LoVo (cell line): Measurements from ENCODE around the gene OR1F1.
A peak's percentile ranks its signal among the peaks of the same experiment; 100 is the strongest.
"Not testable (repeated sequence)": the region's sequence is repeated elsewhere in the genome, so short reads cannot be mapped to it uniquely, and the experiment has no call there.

Source experiments
- DNase-seq: peaks from one replicate; pipeline ENCODE4 v3.0.0-alpha.2; 2016; ENCODE audit warnings: low spot score

OR1F1 gene

DNA sequence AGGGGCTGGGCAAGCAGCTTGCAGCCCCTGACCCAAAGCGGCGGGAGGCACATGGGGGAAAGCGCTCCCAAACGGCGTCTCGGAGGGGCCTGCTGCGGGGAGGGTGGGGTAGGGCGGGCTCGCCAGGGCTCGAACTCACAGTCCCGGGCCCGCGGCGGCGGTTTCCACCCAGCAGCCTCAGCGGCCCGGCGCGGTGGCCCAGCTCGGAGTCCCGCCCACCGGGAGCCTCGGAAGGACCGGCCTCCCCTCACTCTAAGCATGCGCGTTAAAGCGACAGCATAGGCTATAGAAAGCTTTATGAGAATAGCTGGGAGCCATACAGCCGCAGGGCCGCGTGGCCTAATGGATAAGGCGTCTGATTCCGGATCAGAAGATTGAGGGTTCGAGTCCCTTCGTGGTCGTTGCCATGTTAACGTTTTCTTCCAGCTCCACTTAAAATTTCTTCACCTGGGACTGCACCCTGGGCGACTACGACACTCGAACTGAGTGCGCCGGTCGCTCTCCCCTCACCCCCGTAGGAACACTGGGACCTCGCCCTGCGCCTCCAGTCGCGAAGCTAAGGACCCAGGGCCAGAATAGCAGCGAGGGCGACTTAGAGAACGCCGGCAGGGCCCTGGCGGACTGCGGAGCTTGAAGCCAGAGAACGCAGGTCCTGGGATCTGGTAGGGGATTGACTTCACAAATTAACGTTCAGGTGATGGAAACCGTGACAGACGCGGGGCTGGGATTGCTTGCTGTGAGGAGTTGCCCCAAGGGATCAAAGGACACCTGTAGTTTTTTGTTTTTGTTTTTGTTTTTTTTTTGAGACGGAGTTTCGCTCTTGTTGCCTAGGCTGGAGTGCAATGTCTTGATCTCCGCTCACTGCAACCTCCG, 37.4 kb upstream of the OR1F1 start:
- peak; percentile 95 for DNase-seq

DNA sequence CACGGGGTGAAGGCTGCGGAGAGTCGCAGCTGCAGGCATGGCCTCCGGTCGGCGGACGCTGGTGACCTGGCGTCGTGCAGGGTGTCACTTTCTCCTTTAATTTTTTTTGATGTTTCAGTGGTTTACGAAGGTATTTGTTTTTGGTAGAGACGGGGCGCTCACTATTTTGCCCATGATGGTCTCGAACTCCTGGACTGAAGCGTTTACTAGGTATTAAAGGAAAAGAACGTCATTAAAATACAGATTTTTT, 36.1 kb upstream of the OR1F1 start:
- DNase-seq = peak; percentile 53

DNA sequence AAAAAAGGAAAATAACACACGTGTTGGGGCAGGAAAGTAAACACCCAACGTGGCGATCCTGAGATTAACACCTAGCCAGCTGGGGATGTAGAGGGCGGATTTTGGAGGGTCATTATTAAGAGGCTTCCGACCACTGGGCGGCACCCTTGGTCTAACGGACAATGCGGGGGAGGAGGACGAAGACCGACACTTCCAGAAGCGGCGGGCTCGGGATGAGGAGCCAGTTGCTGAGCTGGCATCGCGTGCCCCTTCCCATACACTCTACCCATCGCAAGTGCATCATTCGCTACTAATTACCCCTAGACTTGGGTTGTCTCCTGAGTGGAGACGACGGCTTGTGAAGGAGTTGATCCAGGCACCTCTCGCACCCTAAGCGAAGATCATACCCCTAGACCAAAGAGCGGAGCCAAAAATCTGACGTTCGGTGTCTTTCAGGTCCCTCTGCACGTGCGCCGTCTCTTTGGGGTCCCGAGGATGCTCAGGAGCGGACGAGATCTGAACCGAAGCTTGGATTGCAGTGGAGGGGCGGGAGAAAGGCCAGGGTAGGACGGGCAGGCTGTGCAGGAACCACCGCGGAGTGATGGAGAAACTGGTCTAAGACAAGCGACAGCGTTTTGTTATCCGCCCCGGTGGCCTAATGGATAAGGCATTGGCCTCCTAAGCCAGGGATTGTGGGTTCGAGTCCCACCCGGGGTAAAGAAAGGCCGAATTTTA, 35.6 kb upstream of the OR1F1 start:
- peak; percentile 89 for DNase-seq

DNA sequence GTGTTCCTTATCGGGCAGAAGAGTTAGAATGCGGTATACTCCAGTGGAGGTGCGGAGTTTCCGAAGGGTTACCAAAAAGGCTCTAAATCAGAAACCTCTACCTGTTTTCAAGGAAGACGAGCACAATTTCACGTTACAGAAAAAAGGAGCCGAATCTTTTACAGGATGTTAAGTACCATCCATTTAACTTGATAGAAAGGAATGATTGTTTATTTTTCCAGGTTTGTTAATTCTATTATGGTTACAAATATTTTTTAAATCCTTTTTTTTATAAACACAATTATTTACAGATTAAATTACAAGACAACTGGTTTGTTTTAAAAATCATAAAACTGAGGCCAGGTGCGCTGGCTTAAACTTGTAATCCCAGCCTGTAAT, 35.0 kb upstream of the OR1F1 start:
- no peak for DNase-seq

DNA sequence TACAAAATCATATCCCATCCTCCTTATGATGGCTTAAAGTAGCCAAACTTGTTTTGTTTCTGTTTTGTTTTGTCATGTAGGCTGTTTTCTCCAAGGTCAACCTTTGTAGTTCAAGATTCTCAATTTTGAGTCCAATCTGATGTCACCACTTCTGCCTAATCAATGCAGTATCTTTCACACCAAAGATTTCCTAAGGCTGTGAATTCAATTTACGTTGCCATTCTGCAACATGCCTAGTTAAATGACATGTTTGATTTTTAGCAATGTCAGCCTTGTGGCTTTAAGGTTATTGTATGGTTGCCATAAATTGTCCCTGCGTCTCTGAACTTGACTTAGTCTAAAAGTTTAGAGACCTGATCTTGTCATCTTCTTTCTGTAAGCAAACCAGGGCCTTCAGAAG, 32.8 kb upstream of the OR1F1 start:
- DNase-seq = no peak

DNA sequence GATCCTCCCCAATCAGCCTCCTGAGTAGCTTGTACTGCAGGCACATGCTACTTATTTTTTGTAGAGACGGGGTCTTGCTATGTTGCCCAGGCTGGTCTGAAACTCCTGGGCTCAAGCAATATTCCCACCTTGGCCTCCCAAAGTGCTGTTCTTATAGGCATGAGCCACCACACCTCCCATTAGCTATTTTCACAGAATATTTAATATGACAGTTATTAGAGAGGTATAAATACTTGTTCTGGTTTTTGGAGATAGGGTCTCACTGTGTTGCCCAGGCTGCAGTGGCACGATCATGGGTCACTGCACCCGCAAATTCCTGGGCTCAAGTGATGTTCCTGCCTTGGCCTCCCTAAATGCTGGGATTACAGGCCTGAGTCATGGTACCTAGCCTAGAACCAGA, 32.0 kb upstream of the OR1F1 start:
- DNase-seq = no peak

DNA sequence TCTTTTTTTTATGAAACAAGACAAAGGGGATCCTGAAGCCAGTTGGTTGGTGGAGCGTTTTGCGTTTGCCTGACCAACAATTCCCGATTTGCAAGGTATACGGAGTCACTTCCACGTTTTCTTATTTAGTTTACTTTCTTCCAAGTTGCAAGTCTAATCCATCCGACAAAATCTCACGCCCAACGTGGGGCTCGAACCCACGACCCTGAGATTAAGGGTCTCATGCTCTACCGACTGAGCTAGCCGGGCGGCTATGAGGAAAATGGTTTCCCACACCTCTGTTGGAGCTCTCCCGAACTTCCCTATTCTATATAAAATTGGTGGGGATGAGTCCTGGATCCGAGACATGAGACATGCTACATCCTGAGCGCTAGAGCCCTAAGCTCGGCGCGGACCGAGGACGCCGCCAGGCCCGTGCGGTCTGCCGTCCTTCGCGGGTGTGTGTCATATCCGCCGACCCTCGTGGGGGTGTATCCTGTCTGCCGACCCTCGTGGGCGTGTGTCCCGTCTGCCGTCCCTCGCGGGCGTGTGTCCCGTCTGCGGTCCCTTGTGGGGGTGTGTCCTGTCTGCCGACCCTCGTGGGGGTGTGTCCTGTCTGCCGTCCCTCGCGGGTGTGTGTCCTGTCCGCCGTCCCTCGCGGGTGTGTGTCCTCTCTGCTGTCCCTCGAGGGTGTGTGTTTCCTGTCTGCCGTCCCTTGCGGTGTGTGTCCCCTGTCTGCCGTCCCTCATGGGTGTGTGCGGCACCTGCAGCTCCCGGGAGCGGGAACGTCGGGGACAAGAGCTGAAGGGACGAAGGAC, 30.6 kb upstream of the OR1F1 start:
- DNase-seq = peak; percentile 59

DNA sequence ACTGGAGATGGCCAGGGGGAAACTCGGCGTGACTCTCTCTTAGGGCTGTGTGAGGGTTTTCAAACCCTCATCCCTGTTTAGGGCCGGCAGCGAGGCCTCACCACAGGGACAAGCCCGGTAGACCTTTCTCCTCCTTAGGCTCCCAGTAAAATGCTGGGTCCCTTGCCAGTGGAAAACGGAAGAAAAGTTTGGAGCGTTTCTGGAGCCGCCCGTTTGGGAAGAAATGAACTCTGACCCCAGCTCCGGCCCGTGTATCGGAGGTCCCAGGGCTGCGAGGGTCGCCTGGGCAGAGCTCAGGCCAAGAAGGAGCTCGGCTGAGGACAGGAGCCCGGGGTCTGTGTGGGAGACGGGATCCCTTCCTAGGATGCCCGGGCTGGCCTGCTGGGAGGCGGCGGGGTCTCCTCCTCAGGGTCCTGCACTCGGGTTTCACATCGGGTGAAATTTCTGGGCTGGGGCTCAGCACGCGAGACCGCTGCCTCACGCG, 29.9 kb upstream of the OR1F1 start:
- peak; percentile 17 for DNase-seq

DNA sequence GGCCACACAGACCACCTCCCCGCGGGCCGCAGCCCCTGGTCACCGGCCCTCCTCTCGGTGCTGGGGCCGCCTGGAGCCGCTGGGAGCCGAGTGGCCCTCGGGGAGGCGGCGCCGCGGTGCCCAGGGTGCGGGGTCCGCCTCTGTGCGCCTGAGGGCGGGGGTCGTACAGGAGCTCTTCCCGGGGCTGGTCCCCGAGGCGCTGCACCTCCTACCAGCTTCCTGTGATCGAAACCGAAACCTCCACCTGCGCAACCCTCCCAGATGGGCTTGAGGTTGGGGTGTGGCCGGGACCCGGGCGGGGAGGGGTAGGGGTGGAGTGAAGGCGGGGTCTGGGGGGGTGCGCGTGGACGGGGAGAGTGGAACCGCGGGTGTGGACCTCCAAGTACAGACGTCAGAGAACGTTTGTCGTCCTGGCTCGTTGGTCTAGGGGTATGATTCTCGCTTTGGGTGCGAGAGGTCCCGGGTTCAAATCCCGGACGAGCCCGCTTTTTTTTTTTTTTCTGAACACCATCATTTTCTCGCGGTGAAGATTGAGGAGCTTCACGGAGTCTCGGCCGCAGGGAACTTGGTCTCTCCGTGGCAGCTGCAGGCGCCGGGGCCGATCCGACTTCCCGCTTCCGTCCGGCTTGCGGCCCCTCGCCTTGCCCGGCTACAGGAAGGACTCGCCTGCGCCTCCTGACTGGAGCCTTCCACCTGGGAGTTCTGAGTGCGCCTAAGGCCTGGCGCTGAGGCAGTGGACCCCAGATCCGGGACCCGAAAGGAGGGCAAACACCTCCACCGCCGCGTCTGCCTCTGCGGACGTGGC, 29.3 kb upstream of the OR1F1 start:
- DNase-seq = peak; percentile 92

DNA sequence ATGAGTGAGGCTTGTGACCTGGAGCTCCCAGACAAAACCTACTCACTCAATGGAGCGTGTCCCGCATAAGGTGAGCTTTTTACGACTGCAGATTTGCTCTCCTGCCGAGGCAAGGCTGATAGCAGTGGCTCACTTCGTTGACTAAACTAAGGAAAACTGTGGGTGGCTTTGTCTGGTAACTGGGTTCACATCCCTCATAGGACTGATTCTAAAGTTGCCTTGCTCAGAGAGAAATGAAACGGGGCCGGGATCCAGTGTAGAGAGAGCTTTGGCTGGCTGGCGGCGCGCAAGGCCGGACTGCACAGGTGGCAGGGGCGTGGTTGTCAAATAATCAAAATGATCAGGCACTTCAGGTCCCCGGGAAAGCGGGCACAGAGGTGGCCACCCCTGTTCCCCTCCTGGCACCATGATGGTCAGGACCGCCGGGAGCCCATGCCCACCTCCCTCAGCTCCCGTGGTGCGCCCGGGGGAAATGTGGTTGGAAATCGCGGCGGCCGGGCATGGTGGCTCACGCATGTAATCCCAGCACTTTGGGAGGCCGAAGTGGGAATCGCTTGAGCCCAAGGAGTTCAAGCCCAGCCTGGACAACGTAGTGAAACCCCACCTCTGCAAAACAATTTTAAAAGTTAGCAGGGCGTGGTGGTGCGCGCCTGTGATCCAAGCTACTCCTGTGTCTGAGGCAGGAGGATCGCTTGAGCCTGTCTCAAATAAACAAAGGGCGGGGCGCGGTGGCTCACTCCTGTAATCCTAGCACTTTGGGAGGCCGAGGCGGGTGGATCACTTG, 26.6 kb upstream of the OR1F1 start:
- peak; percentile 58 for DNase-seq

DNA sequence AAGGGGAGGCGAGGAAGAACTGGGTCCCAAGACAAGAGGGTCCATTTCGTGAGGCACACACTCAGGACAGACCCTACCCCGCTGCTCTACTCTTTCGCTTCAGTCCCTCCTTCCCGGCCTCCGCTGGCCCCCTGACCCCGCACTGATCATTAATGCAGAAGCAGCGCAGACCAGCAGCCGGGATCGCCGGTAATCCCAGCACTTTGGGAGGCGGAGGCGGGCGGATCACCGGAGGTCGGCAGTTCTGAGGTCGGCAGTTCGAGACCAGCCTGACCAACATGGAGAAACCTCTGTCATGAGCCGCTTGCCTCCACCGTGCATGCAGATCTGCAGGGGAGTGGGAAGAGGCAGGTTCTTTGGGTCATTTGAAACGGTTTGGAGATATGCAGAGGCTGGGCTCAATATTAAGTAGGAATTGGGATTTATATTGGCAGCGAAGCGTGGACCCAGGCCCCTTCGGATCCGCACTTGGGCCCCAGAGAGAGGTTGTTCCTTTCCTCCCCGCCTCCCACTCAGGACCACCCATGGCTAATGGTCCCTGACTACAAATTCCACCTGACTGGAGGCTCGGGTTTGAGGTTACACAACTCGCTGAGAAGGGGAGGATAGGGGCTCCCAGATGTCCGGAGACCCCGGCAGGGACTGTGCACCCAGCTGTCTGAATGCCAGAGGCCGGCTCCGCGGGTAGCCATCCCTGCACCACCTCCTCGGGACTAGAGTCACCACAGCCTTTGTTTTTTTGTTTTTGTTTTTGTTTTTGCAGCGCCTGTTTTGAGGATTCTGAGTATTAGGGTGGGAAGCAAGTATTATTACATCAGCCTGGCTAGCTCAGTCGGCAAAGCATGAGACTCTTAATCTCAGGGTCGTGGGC, 23.6 kb upstream of the OR1F1 start:
- no peak for DNase-seq

DNA sequence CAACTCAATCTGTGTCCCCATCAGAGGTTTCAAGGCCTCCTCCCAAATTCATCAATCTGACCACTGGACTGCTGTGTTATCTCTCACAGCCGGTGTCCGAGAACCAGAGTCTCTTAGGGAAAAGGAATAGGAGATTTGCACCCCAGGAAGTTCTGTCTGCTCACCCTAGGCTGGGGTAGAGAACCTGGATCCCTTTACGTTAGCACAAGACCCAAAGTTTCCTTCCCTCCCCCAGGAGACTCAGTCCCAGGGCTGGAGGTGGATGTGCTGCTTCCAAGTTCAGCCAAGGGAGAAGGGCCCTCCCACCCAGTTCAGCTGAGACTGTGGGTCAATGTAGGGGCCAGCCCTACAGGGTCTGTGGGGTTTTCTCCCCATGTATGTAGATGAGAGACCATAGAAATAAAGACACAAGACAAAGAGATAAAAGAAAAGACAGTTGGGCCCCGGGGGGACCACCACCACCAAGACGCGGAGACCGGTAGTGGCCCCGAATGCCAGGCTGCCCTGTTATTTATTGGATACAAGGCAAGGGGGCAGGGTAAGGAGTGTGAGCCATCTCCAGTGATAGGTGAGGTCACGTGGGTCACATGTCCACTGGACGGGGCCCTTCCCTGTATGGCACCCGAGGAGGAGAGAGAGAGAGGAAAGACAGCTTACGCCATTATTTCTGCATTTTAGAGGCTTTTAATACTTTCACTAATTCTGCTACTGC, 22.7 kb upstream of the OR1F1 start:
- DNase-seq = no peak

DNA sequence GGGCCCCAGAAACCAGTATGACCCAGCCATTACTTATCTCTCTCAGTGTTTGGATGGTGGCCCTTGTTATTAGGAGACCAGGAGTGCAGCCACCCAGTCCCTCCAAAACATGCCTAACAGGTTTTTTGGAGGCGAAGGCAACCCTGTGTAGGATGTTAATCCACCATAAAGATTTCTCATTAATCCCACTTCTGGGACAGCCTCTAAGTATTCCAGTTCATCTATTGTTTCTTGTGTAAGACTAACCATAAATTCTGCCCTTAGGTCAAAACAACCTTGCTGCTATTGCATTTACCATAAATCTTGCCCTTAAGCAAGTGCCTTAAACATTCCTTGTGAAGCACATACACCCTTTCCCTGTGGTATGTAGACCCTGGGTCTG, 21.5 kb upstream of the OR1F1 start:
- DNase-seq = no peak

DNA sequence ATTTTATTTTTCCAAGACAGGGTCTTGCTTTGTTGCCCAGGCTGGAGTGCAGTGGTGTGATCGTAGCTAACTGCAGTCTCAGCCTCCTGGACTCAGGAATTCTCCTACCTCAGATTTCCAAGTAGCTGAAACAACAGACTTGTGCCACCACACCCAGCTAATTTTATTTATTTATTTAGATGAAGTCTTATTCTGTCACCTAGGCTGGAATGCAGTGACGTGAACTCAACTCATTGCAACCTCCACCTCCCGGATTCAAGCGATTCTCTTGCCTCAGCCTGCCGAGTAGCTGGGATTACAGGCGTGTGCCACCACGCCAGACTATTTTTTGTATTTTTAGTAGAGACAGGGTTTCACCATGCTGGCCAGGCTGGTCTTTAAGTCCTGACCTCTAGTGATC, 19.3 kb upstream of the OR1F1 start:
- DNase-seq = not testable (repeated sequence)

DNA sequence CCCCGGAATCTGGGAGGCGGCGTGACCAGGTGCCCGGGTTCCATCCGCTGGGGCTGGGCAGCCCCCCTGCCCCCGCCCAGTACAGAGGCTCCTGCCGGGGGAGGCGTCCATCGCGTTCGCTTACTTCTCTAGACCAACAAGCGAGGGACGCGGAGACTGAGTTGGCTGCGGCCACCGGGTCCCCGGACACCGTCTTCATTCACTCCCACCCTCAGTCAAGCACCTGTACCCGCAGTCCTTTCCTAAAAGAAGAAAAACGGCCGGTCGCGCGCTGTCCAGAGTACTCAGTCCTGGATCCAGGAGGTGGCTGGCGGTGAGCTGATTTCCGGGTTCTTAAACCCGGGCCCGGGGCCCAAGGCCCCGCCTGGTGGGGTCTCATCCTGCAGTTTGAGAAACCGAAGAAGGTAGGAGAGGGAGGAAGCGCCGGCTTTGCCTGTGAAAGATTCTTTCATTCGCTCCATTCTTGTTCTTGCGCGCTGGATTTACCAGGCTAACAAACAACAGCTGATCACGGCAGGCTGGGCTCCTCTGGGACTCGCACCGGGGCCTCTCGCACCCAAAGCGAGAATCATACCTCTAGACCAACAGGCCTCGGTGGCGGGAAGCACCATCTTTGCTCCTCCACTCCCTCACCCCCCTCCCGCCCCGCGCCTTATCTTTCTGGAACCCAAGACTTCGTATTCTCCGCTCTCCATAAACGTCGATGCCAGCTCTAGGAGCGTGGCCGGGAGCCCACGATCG, 17.4 kb upstream of the OR1F1 start:
- DNase-seq = no peak

DNA sequence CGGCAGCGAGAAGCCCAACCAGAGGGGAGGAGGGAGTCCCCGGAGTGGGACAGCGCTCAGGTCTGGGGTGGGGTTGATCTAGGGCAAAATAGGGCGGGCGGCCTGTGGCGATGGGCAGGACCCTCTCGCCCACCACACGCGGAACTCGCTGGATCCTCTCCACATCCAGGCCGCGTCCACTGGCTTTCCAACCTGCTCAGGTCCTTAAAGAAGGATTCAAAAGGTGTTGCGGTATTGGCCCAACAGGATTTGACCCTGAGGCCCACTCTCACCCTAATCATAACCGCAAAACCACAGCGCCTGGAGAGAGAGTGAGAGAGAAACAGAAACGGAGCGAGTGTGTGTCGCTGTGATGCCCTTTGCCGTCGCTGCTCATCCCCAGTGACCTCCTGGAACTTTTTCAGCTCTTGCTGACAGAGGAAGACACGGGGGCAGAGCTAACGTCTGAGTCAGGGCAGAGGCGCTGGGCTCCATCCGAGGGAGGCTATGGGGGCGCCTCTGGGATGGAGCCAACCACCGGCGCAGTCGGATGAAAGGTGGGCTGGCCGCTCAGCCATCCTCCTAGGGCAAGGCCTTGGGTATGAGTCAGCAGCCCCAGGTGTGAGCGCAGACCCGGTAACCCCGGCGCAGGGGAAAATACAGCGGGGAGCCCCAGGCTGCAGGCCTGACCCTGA, 16.7 kb upstream of the OR1F1 start:
- DNase-seq = no peak

DNA sequence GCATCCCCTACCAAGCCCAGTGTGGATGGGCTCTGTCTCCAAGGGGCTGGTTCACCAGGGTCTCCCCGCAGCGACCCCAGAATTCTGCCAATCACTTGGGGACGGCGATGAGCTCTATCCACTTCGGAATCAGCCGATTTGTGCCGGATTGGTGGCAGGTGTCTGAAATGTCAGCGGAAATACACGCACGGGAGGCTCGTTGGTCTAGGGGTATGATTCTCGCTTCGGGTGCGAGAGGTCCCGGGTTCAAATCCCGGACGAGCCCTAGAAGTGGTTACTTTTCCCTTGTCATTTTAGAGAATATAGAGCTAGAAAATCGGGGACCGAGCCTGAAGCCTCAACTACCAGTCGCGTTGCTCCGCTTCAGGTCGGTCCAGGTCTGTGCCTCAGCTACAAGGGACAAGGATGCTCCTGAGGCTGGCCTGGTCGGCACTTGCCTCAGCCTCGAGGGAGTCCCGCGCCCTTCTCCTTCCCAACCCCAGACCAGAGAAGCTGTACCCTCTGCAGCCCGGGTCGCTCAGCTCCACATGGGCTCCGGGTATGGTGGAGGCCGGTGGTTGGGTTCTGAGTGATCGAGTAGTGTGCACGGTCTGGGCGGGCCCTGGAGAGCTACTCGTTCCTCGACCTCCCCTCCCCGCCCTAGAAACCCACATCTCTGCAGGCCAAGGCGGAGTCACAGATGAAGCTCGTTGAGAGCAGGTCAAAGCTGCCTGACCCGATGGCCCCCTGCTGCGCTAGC, 16.0 kb upstream of the OR1F1 start:
- DNase-seq = no peak
